Measurements from ENCODE around the gene CERS3. TPM values are rescaled to one million over a fixed set of nuclear protein-coding genes. Genes with fewer than 3 reads are reported as not detected.
A peak's percentile ranks its signal among the peaks of the same experiment; 100 is the strongest.

CERS3 gene
- total and polyA plus RNA-seq, 4 donors = not detected

DNA sequence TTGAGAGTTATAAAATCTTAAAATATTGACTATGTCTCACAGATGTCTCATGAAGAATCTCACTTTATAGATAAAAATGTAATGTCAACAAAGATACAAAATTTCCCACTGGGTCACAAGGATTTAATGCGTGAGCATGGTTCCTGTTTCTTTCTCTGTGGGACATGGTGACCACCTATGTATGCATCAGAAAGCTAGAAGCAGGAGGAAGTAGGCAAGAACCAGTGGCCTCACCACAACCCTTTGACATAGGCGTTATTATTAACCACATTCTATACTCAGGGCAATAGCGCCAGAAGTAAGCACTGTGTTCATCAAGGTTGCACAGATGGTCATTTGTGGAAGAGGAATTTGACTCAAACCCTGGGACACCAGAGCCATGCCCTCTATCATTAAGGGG, 175.3 kb downstream of the CERS3 start:
- Histone ChIP-seq H3K27ac (ENCODE audit: low read depth in 1 of 2, low read length in 2 of 2) (no peak overlapping the region), H3K9me3 (ENCODE audit: control insufficient read depth in 4 of 4, low read length in 3 of 4) (no peaks in the 10 kb centered on the region), H3K4me1 (ENCODE audit: control insufficient read depth in 4 of 4, insufficient read depth in 4 of 4, low read length in 3 of 4) (peaks cover 0 to 18% (median 4%) of the 10 kb centered on the region in 4 donors), H3K36me3 (ENCODE audit: control insufficient read depth in 4 of 4, insufficient read depth in 3 of 4, low read depth in 1 of 4, low read length in 3 of 4) (no peaks in the 10 kb centered on the region), H3K9ac (ENCODE audit: low read depth in 1 of 2, low read length in 2 of 2) (no peak overlapping the region), H3K27me3 (ENCODE audit: control insufficient read depth in 4 of 4, insufficient read depth in 4 of 4, low read length in 3 of 4) (no peaks in the 10 kb centered on the region), H3K4me3 (ENCODE audit: low read depth in 1 of 3, low read length in 3 of 3) (no peak overlapping the region)
- TF ChIP-seq, protein P1, sequence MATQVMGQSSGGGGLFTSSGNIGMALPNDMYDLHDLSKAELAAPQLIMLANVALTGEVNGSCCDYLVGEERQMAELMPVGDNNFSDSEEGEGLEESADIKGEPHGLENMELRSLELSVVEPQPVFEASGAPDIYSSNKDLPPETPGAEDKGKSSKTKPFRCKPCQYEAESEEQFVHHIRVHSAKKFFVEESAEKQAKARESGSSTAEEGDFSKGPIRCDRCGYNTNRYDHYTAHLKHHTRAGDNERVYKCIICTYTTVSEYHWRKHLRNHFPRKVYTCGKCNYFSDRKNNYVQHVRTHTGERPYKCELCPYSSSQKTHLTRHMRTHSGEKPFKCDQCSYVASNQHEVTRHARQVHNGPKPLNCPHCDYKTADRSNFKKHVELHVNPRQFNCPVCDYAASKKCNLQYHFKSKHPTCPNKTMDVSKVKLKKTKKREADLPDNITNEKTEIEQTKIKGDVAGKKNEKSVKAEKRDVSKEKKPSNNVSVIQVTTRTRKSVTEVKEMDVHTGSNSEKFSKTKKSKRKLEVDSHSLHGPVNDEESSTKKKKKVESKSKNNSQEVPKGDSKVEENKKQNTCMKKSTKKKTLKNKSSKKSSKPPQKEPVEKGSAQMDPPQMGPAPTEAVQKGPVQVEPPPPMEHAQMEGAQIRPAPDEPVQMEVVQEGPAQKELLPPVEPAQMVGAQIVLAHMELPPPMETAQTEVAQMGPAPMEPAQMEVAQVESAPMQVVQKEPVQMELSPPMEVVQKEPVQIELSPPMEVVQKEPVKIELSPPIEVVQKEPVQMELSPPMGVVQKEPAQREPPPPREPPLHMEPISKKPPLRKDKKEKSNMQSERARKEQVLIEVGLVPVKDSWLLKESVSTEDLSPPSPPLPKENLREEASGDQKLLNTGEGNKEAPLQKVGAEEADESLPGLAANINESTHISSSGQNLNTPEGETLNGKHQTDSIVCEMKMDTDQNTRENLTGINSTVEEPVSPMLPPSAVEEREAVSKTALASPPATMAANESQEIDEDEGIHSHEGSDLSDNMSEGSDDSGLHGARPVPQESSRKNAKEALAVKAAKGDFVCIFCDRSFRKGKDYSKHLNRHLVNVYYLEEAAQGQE (IDR thresholded peaks at IDR 0.05) = no peak
- TF ChIP-seq, protein P2, sequence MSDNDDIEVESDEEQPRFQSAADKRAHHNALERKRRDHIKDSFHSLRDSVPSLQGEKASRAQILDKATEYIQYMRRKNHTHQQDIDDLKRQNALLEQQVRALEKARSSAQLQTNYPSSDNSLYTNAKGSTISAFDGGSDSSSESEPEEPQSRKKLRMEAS (IDR thresholded peaks at IDR 0.05) = no peak
- TF ChIP-seq, protein P3, sequence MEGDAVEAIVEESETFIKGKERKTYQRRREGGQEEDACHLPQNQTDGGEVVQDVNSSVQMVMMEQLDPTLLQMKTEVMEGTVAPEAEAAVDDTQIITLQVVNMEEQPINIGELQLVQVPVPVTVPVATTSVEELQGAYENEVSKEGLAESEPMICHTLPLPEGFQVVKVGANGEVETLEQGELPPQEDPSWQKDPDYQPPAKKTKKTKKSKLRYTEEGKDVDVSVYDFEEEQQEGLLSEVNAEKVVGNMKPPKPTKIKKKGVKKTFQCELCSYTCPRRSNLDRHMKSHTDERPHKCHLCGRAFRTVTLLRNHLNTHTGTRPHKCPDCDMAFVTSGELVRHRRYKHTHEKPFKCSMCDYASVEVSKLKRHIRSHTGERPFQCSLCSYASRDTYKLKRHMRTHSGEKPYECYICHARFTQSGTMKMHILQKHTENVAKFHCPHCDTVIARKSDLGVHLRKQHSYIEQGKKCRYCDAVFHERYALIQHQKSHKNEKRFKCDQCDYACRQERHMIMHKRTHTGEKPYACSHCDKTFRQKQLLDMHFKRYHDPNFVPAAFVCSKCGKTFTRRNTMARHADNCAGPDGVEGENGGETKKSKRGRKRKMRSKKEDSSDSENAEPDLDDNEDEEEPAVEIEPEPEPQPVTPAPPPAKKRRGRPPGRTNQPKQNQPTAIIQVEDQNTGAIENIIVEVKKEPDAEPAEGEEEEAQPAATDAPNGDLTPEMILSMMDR (IDR thresholded peaks at IDR 0.05; ENCODE audit: low read depth, low read length, missing input control) = no peak
- no peak for TF ChIP-seq HNF4G (IDR thresholded peaks at IDR 0.05)
- TF ChIP-seq YY1 (IDR thresholded peaks at IDR 0.05) = no peak
- no peak for TF ChIP-seq JUND (IDR thresholded peaks at IDR 0.05)
- no peak for TF ChIP-seq SP1 (IDR thresholded peaks at IDR 0.05)
- no peak for TF ChIP-seq HNF4A (conservative IDR thresholded peaks at IDR 0.05)
- no peak for TF ChIP-seq FOXA2 (IDR thresholded peaks at IDR 0.05)
- no peak for TF ChIP-seq GABPA (IDR thresholded peaks at IDR 0.05 in 1 of 2, conservative IDR thresholded peaks at IDR 0.05 in 1 of 2)
- TF ChIP-seq, protein P4, sequence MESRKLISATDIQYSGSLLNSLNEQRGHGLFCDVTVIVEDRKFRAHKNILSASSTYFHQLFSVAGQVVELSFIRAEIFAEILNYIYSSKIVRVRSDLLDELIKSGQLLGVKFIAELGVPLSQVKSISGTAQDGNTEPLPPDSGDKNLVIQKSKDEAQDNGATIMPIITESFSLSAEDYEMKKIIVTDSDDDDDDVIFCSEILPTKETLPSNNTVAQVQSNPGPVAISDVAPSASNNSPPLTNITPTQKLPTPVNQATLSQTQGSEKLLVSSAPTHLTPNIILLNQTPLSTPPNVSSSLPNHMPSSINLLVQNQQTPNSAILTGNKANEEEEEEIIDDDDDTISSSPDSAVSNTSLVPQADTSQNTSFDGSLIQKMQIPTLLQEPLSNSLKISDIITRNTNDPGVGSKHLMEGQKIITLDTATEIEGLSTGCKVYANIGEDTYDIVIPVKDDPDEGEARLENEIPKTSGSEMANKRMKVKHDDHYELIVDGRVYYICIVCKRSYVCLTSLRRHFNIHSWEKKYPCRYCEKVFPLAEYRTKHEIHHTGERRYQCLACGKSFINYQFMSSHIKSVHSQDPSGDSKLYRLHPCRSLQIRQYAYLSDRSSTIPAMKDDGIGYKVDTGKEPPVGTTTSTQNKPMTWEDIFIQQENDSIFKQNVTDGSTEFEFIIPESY (IDR thresholded peaks at IDR 0.05) = no peak
- TF ChIP-seq RXRA (IDR thresholded peaks at IDR 0.05) = no peak
- TF ChIP-seq NR2F2 (IDR thresholded peaks at IDR 0.05) = no peak
- no peak for TF ChIP-seq TAF1 (conservative IDR thresholded peaks at IDR 0.05)
- no peak for TF ChIP-seq FOXA1 (IDR thresholded peaks at IDR 0.05)
- DNase-seq (ENCODE audit: low spot score) = no peak
- 84% methylated on average over 3 of the region's 3 CpGs for WGBS

DNA sequence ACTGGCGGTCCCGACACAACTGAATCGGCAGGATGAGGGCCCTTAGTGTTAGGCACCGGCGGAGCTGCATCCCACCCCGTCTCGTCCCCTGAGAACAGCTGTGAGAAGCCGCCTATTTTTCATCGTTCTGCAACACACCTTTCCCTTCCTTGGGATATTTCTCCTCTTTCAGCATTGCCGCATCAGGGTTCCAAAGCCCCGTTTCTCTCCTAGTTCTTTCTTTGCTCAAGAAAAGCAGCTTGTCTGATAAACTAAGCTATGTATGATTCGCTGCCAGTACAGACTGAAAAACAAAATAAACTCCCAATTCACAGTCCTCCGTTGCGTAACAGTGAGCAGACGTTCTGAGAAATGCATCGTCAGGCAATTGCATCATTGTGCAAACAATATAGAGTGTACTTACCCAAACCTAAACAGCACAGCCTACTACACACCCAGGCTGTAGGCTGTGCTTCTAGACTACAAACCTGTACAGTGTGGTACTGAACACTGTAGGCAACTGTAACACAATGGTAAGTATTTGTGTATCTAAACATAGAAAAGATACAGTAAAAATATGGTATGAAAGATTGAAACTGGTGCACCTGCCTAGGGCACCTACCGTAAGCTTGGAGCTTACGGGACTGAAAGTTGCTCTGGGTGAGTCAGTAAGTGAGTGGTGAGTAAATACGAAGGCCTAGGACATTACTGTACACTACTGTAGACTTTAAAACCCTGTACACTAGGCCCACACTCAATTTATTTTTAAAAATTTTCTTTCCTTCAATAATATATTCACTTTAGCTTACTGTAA, 178.1 kb downstream of the CERS3 start:
- Histone ChIP-seq H3K36me3 (ENCODE audit: control insufficient read depth in 4 of 4, insufficient read depth in 3 of 4, low read depth in 1 of 4, low read length in 3 of 4) (no peaks in the 10 kb centered on the region), H3K4me1 (ENCODE audit: control insufficient read depth in 4 of 4, insufficient read depth in 4 of 4, low read length in 3 of 4) (peaks cover 0 to 43% (median 9%) of the 10 kb centered on the region in 4 donors), H3K4me3 (ENCODE audit: low read depth in 1 of 3, low read length in 3 of 3) (peak overlapping the region; percentile 72 to 92 (median 79)), H3K9me3 (ENCODE audit: control insufficient read depth in 4 of 4, low read length in 3 of 4) (no peaks in the 10 kb centered on the region), H3K27me3 (ENCODE audit: control insufficient read depth in 4 of 4, insufficient read depth in 4 of 4, low read length in 3 of 4) (no peaks in the 10 kb centered on the region), H3K27ac (ENCODE audit: low read depth in 1 of 2, low read length in 2 of 2) (peak overlapping the region; percentile 99 to 100), H3K9ac (ENCODE audit: low read depth in 1 of 2, low read length in 2 of 2) (peak overlapping the region; percentile 75 to 100)
- DNase-seq (ENCODE audit: low spot score) = no peak
- WGBS = 17% methylated on average over 19 of the region's 19 CpGs
- TF ChIP-seq, protein P4 (IDR thresholded peaks at IDR 0.05) = peak; percentile 75
- TF ChIP-seq HNF4A (conservative IDR thresholded peaks at IDR 0.05) = peak; percentile 46 to 61
- TF ChIP-seq RAD21 (IDR thresholded peaks at IDR 0.05) = no peak
- TF ChIP-seq, protein P5, sequence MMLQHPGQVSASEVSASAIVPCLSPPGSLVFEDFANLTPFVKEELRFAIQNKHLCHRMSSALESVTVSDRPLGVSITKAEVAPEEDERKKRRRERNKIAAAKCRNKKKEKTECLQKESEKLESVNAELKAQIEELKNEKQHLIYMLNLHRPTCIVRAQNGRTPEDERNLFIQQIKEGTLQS (IDR thresholded peaks at IDR 0.05) = peak; percentile 93
- no peak for TF ChIP-seq YY1 (IDR thresholded peaks at IDR 0.05)
- peak; percentile 82 for TF ChIP-seq FOXA2 (IDR thresholded peaks at IDR 0.05)
- TF ChIP-seq, protein P1 (IDR thresholded peaks at IDR 0.05) = peak; percentile 67
- TF ChIP-seq RXRA (IDR thresholded peaks at IDR 0.05) = peak; percentile 42 to 77
- peak; percentile 58 for TF ChIP-seq SP1 (IDR thresholded peaks at IDR 0.05)
- no peak for TF ChIP-seq GABPA (IDR thresholded peaks at IDR 0.05 in 1 of 2, conservative IDR thresholded peaks at IDR 0.05 in 1 of 2)

Data from liver (tissue), 9 donors.